Fibroblast of lung (primary cell): ENCODE results near the gene TUNAR. TPM values are rescaled to one million over a fixed set of nuclear protein-coding genes. Genes with fewer than 3 reads are reported as not detected.

Experiments
- DNase-seq, 2 donors: peaks; one replicate each; pipeline versions ENCODE4 v3.0.0 to v3.0.0-alpha.2; 2010; ENCODE audit warnings: low read depth in 2 of 2
- H2AFZ ChIP-seq: 2 replicates; pipeline ENCODE4 v1.5.1; 2012; ENCODE audit warnings: low read length, control low read depth, inconsistent platforms
- H3K27ac ChIP-seq: 2 replicates; pipeline ENCODE4 v1.5.1; 2011; ENCODE audit warnings: low read length, control low read depth; ENCODE audit not compliant: insufficient read depth
- H3K27me3 ChIP-seq: 2 replicates; pipeline ENCODE4 v1.5.1; 2011; ENCODE audit warnings: mild to moderate bottlenecking, low read length; ENCODE audit not compliant: control insufficient read depth, insufficient read depth
- H3K36me3 ChIP-seq: 2 replicates; pipeline ENCODE4 v1.5.1; 2011; ENCODE audit warnings: low read length; ENCODE audit not compliant: control insufficient read depth, insufficient read depth
- H3K4me1 ChIP-seq: 2 replicates; pipeline ENCODE4 v1.5.1; 2011; ENCODE audit warnings: low read length; ENCODE audit not compliant: control insufficient read depth, insufficient read depth; ENCODE audit errors: extremely low read depth
- H3K4me2 ChIP-seq: 2 replicates; pipeline ENCODE4 v1.5.1; 2011; ENCODE audit warnings: low read length, control low read depth; ENCODE audit not compliant: insufficient read depth; ENCODE audit errors: extremely low read depth
- H3K4me3 ChIP-seq, 4 experiments: fragments of 200-600 bp in 1 of 4; sonication (generic) in 1 of 4; replicated peaks in 1 of 4; 2 replicates each; pipeline ENCODE4 v1.5.1; 2011 to 2016; ENCODE audit warnings: low read length in 4 of 4, low read depth in 3 of 4, mild to moderate bottlenecking in 3 of 4, control low read depth in 2 of 4, inconsistent platforms in 1 of 4, mixed read lengths in 1 of 4; ENCODE audit not compliant: insufficient read depth in 1 of 4; ENCODE audit errors: control extremely low read depth in 1 of 4
- H3K79me2 ChIP-seq: 2 replicates; pipeline ENCODE4 v1.5.1; 2012; ENCODE audit warnings: mild to moderate bottlenecking, low read length, inconsistent platforms; ENCODE audit not compliant: control insufficient read depth, insufficient read depth
- H3K9ac ChIP-seq: 2 replicates; pipeline ENCODE4 v1.5.1; 2011; ENCODE audit warnings: mild to moderate bottlenecking, low read length, control low read depth; ENCODE audit not compliant: insufficient read depth
- H3K9me3 ChIP-seq: 2 replicates; pipeline ENCODE4 v1.5.1; 2012; ENCODE audit warnings: low read depth, low read length; ENCODE audit not compliant: control insufficient read depth, insufficient read depth
- H4K20me1 ChIP-seq: 2 replicates; pipeline ENCODE4 v1.5.1; 2011; ENCODE audit warnings: low read length; ENCODE audit not compliant: control insufficient read depth, insufficient read depth; ENCODE audit errors: extremely low read depth
- CTCF ChIP-seq, 2 donors: IDR thresholded peaks in 1 of 2; conservative IDR thresholded peaks in 1 of 2; 1 replicate in 1 of 2; 2 replicates in 1 of 2; pipeline ENCODE4 v1.5.1; 2011 to 2012; ENCODE audit warnings: low read length in 2 of 2, control low read depth in 1 of 2, inconsistent platforms in 1 of 2, low read depth in 1 of 2, mild to moderate bottlenecking in 1 of 2
- EZH2 ChIP-seq: IDR thresholded peaks from 2 replicates; pipeline ENCODE4 v1.5.1; 2012; ENCODE audit warnings: low read length, control low read depth, mild to moderate bottlenecking; ENCODE audit errors: missing control alignments
- polyA plus RNA-seq, 2 donors: library from polyadenylated mRNA; depleted of rRNA in 1 of 2; stranded (reverse) in 1 of 2; unstranded in 1 of 2; fragments of >200 nt; gene quantifications; 2 replicates each; pipeline ENCODE4 v1.2.1, GENCODE V29; 2011 to 2012; ENCODE audit warnings: missing spikeins in 1 of 2
- total RNA-seq: library from RNA; depleted of rRNA; stranded (reverse); fragments of >200 nt; gene quantifications from 2 replicates; pipeline ENCODE4 v1.2.1, GENCODE V29; 2014

Gene TUNAR
- total and polyA plus RNA-seq, 2 donors (not counting 1 experiment from before 2014, with no cell fraction given), result not detected

GRCh38 chr14:95903165-95903564 lies 26.5 kb downstream of the TUNAR start:
- Histone ChIP-seq H3K9ac (no peak overlapping the region), H3K4me2 (no peak overlapping the region), H3K27me3 (no peaks in the 10 kb centered on the region), H3K36me3 (no peaks in the 10 kb centered on the region), H3K4me3 (no peak overlapping the region), H3K4me1 (no peaks in the 10 kb centered on the region), H3K9me3 (no peaks in the 10 kb centered on the region), H3K27ac (no peak overlapping the region), H2AFZ (no peak overlapping the region), H3K79me2 (no peaks in the 10 kb centered on the region), H4K20me1 (no peaks in the 10 kb centered on the region)
- TF ChIP-seq CTCF (conservative IDR thresholded peaks at IDR 0.05 in 1 of 2, IDR thresholded peaks at IDR 0.05 in 1 of 2; ENCODE audit: low read depth in 1 of 2, low read length in 2 of 2) (no peak), EZH2 (no peak)
- DNase-seq, result no peak

- Histone ChIP-seq H3K4me2 (no peak overlapping the region), H3K4me3 (no peak overlapping the region), H3K9ac (no peak overlapping the region), H3K36me3 (no peaks in the 10 kb centered on the region), H3K27me3 (no peaks in the 10 kb centered on the region), H3K4me1 (no peaks in the 10 kb centered on the region), H3K79me2 (no peaks in the 10 kb centered on the region), H3K27ac (no peak overlapping the region), H3K9me3 (no peaks in the 10 kb centered on the region), H2AFZ (no peak overlapping the region), H4K20me1 (no peaks in the 10 kb centered on the region)
- DNase-seq, result no peak
- TF ChIP-seq CTCF (conservative IDR thresholded peaks at IDR 0.05 in 1 of 2, IDR thresholded peaks at IDR 0.05 in 1 of 2; ENCODE audit: low read depth in 1 of 2, low read length in 2 of 2) (no peak), EZH2 (no peak)
Observed at GRCh38 chr14:95903616-95904107, 27.0 kb downstream of the TUNAR start.

GRCh38 chr14:95906591-95906990 lies 30.0 kb downstream of the TUNAR start:
- H3K4me3 ChIP-seq, result no peak overlapping the region
- TF ChIP-seq CTCF (conservative IDR thresholded peaks at IDR 0.05 in 1 of 2, IDR thresholded peaks at IDR 0.05 in 1 of 2; ENCODE audit: low read depth in 1 of 2, low read length in 2 of 2), result no peak
- TF ChIP-seq EZH2, result no peak
- no peaks in the 10 kb centered on the region for H4K20me1 ChIP-seq
- H3K79me2 ChIP-seq, result no peaks in the 10 kb centered on the region
- no peak overlapping the region for H3K9ac ChIP-seq
- H3K4me1 ChIP-seq, result no peaks in the 10 kb centered on the region
- no peak overlapping the region for H3K4me2 ChIP-seq
- H3K36me3 ChIP-seq, result no peaks in the 10 kb centered on the region
- DNase-seq, result no peak
- H3K27ac ChIP-seq, result no peak overlapping the region
- H3K27me3 ChIP-seq, result no peaks in the 10 kb centered on the region
- H2AFZ ChIP-seq, result no peak overlapping the region
- H3K9me3 ChIP-seq, result no peaks in the 10 kb centered on the region
